Activated CD8-positive, alpha-beta memory T cell treated with anti-CD3 and anti-CD28 coated beads for 24 hours (primary cell): ENCODE data around the gene TERT.
A peak's percentile ranks its signal among the peaks of the same experiment; 100 is the strongest.
"Not testable (repeated sequence)": the region's sequence is repeated elsewhere in the genome, so short reads cannot be mapped to it uniquely, and the experiment has no call there.

Experiments used
- DNase-seq: peaks from one replicate; pipeline ENCODE4 v3.0.0-alpha.2; 2020

Gene TERT

GRCh38 chr5:1293416-1294205 is 1.3 kb downstream of the TERT start:
- DNase-seq: peak; percentile 54

- peak; percentile 51 for DNase-seq
These were observed 1.9 kb downstream of the TERT start for GRCh38 chr5:1292846-1293415.

- DNase-seq: peak; percentile 50
These were observed 2.7 kb downstream of the TERT start for GRCh38 chr5:1292139-1292538.

GRCh38 chr5:1291611-1292080 is 3.2 kb downstream of the TERT start:
- peak; percentile 50 for DNase-seq

- peak; percentile 21 for DNase-seq
These were observed 3.9 kb downstream of the TERT start for GRCh38 chr5:1290956-1291355.

- DNase-seq: not testable (repeated sequence)
These were observed 5.3 kb downstream of the TERT start for GRCh38 chr5:1289559-1289958.

- peak; percentile 53 for DNase-seq
These were observed 6.2 kb downstream of the TERT start for GRCh38 chr5:1288439-1289335.

GRCh38 chr5:1285883-1286291 is 9.0 kb downstream of the TERT start:
- peak; percentile 26 for DNase-seq

GRCh38 chr5:1285141-1285540 is 9.7 kb downstream of the TERT start:
- DNase-seq: peak; percentile 33

- peak; percentile 48 for DNase-seq
These were observed 10.4 kb downstream of the TERT start for GRCh38 chr5:1284336-1284970.

- peak; percentile 43 for DNase-seq
These were observed 11.2 kb downstream of the TERT start for GRCh38 chr5:1283729-1284041.

GRCh38 chr5:1282993-1283728 is 11.7 kb downstream of the TERT start:
- peak; percentile 47 for DNase-seq

- no peak for DNase-seq
These were observed 12.5 kb downstream of the TERT start for GRCh38 chr5:1282131-1282992.

GRCh38 chr5:1281038-1281882 is 13.6 kb downstream of the TERT start:
- no peak for DNase-seq

- no peak for DNase-seq
These were observed 14.5 kb downstream of the TERT start for GRCh38 chr5:1280177-1281037.

- no peak for DNase-seq
These were observed 15.3 kb downstream of the TERT start for GRCh38 chr5:1279443-1280151.

GRCh38 chr5:1278656-1279442 is 16.0 kb downstream of the TERT start:
- no peak for DNase-seq

- DNase-seq: no peak
These were observed 16.7 kb downstream of the TERT start for GRCh38 chr5:1278216-1278615.
